ENCODE results near the gene CARS2.
"Not testable (repeated sequence)": the region's sequence is repeated elsewhere in the genome, so short reads cannot be mapped to it uniquely, and the experiment has no call there.

GRCh38 chr13:110632255-110632654 is 73.7 kb downstream of the CARS2 start:
- TF ChIP-seq, protein P1, sequence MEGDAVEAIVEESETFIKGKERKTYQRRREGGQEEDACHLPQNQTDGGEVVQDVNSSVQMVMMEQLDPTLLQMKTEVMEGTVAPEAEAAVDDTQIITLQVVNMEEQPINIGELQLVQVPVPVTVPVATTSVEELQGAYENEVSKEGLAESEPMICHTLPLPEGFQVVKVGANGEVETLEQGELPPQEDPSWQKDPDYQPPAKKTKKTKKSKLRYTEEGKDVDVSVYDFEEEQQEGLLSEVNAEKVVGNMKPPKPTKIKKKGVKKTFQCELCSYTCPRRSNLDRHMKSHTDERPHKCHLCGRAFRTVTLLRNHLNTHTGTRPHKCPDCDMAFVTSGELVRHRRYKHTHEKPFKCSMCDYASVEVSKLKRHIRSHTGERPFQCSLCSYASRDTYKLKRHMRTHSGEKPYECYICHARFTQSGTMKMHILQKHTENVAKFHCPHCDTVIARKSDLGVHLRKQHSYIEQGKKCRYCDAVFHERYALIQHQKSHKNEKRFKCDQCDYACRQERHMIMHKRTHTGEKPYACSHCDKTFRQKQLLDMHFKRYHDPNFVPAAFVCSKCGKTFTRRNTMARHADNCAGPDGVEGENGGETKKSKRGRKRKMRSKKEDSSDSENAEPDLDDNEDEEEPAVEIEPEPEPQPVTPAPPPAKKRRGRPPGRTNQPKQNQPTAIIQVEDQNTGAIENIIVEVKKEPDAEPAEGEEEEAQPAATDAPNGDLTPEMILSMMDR (conservative IDR thresholded peaks at IDR 0.05): not testable (repeated sequence)
- TF ChIP-seq ZFX (IDR thresholded peaks at IDR 0.05): not testable (repeated sequence)

Data from C4-2B (cell line).